ENCODE results near the gene APRT. TPM values are rescaled to one million over a fixed set of nuclear protein-coding genes. Genes with fewer than 3 reads are reported as not detected.
"Not testable (repeated sequence)": the region's sequence is repeated elsewhere in the genome, so short reads cannot be mapped to it uniquely, and the experiment has no call there.

APRT gene
- polyA plus RNA-seq, 4 donors: 121 to 255 (median 222) TPM

- H3K27me3 ChIP-seq (ENCODE audit: control insufficient read depth in 3 of 3, insufficient read depth in 3 of 3, low read length in 3 of 3): no peaks in the 10 kb centered on the region
- DNase-seq (no peak), FAIRE-seq (no peak)
- peaks cover 0 to 39% (median 0%) of the 10 kb centered on the region in 3 donors for H3K36me3 ChIP-seq (ENCODE audit: control insufficient read depth in 3 of 3, insufficient read depth in 2 of 3, low read depth in 1 of 3, low read length in 3 of 3)
- peak overlapping the region in 1 of 3 donors; percentile 56 for H3K27ac ChIP-seq (ENCODE audit: low read depth in 1 of 3, low read length in 2 of 3)
- H3K4me3 ChIP-seq (ENCODE audit: low read depth in 1 of 3, low read length in 3 of 3): no peak overlapping the region
- WGBS, 3 donors: 92 to 95% (median 94%) methylated on average over 32 of the region's 32 CpGs
- H3K4me1 ChIP-seq (ENCODE audit: control insufficient read depth in 3 of 3, insufficient read depth in 2 of 3, low read depth in 1 of 3, low read length in 2 of 3): peaks cover 5 to 48% (median 15%) of the 10 kb centered on the region in 3 donors
- no peaks in the 10 kb centered on the region for H3K9me3 ChIP-seq (ENCODE audit: control insufficient read depth in 2 of 2, insufficient read depth in 1 of 2, low read depth in 1 of 2, low read length in 1 of 2)
Measured at GRCh38 chr16:88774544-88775393, 37.0 kb downstream of the APRT start.

GRCh38 chr16:88773812-88774291, 37.9 kb downstream of the APRT start:
- H3K36me3 ChIP-seq (ENCODE audit: control insufficient read depth in 3 of 3, insufficient read depth in 2 of 3, low read depth in 1 of 3, low read length in 3 of 3): peaks cover 0 to 40% (median 0%) of the 10 kb centered on the region in 3 donors
- H3K27ac ChIP-seq (ENCODE audit: low read depth in 1 of 3, low read length in 2 of 3): peak overlapping the region in 1 of 3 donors; percentile 56
- H3K9me3 ChIP-seq (ENCODE audit: control insufficient read depth in 2 of 2, insufficient read depth in 1 of 2, low read depth in 1 of 2, low read length in 1 of 2): no peaks in the 10 kb centered on the region
- peak in 1 of 2 donors; percentile 92 for DNase-seq
- 67 to 74% (median 73%) methylated on average over 11 to 12 of the region's 12 CpGs for WGBS, 3 donors
- peaks cover 5 to 51% (median 12%) of the 10 kb centered on the region in 3 donors for H3K4me1 ChIP-seq (ENCODE audit: control insufficient read depth in 3 of 3, insufficient read depth in 2 of 3, low read depth in 1 of 3, low read length in 2 of 3)
- H3K27me3 ChIP-seq (ENCODE audit: control insufficient read depth in 3 of 3, insufficient read depth in 3 of 3, low read length in 3 of 3): no peaks in the 10 kb centered on the region
- no peak overlapping the region for H3K4me3 ChIP-seq (ENCODE audit: low read depth in 1 of 3, low read length in 3 of 3)
- no peak for FAIRE-seq

DNA sequence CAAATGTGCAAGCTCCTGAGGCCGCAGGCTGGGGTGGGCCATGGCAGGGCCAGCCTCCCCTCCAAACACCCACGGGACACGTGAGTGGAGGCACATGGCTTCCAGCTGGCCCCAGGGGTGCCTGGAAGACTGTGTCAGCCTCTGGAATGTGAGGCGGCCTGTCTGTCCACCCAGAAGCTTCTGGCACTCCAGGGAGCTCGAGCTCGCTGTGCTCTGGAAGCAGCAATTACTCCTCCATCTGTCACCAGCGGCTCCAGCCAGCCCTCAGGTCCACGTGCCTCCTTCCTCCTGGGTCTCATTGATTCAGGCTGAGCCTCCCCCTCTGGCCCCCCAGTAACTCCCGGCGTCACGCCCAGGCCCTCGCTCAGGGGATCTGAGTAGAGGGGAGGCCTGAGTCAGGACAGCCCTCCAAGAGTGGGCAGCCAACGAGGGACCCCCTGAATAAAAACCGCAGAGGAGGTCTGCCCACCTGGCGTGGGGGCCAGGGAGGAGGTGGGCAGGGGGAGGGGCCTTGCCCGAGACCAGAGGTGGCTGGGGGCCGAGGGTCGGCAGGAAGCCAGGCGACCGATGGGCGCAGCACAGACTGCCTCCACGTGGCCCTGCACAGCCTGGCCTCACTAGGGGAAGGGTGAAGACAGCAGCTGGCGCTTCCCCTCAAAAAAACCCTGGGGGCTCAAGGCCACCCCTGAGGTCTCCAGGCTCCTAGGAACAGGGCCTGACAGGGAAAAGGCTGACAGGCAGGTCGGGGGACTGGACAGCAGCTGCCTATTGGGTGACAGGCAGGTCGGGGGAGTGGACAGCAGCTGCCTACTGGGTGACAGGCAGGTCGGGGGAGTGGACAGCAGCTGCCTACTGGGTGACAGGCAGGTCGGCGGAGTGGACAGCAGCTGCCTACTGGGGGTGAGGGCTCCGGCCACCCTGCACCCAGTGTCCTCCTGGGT, 38.6 kb downstream of the APRT start:
- peak overlapping the region in 1 of 3 donors; percentile 48 for H3K27ac ChIP-seq (ENCODE audit: low read depth in 1 of 3, low read length in 2 of 3)
- peaks cover 0 to 41% (median 0%) of the 10 kb centered on the region in 3 donors for H3K36me3 ChIP-seq (ENCODE audit: control insufficient read depth in 3 of 3, insufficient read depth in 2 of 3, low read depth in 1 of 3, low read length in 3 of 3)
- no peak overlapping the region for H3K4me3 ChIP-seq (ENCODE audit: low read depth in 1 of 3, low read length in 3 of 3)
- FAIRE-seq (no peak), DNase-seq (no peak)
- WGBS, 3 donors: 58 to 79% (median 73%) methylated on average over 23 to 29 of the region's 29 CpGs
- peaks cover 5 to 58% (median 12%) of the 10 kb centered on the region in 3 donors for H3K4me1 ChIP-seq (ENCODE audit: control insufficient read depth in 3 of 3, insufficient read depth in 2 of 3, low read depth in 1 of 3, low read length in 2 of 3)
- H3K27me3 ChIP-seq (ENCODE audit: control insufficient read depth in 3 of 3, insufficient read depth in 3 of 3, low read length in 3 of 3): no peaks in the 10 kb centered on the region
- H3K9me3 ChIP-seq (ENCODE audit: control insufficient read depth in 2 of 2, insufficient read depth in 1 of 2, low read depth in 1 of 2, low read length in 1 of 2): no peaks in the 10 kb centered on the region

DNA sequence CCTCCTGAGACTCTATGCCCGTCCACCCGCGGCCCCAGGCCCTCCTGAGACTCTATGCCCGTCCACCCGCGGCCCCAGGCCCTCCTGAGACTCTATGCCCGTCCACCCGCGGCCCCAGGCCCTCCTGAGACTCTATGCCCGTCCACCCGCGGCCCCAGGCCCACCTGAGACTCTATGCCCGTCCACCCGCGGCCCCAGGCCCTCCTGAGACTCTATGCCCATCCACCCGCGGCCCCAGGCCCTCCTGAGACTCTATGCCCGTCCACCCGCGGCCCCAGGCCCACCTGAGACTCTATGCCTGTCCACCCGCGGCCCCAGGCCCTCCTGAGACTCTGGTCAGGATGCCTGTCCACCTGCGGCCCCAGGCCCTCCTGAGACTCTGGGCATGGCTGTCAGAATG, 39.9 kb downstream of the APRT start:
- 93 to 99% (median 96%) methylated on average over 11 to 17 of the region's 23 CpGs for WGBS, 3 donors
- DNase-seq; FAIRE-seq; H3K4me3 ChIP-seq (ENCODE audit: low read depth in 1 of 3, low read length in 3 of 3); H3K9me3 ChIP-seq (ENCODE audit: control insufficient read depth in 2 of 2, insufficient read depth in 1 of 2, low read depth in 1 of 2, low read length in 1 of 2); H3K27me3 ChIP-seq (ENCODE audit: control insufficient read depth in 3 of 3, insufficient read depth in 3 of 3, low read length in 3 of 3); H3K27ac ChIP-seq (ENCODE audit: low read depth in 1 of 3, low read length in 2 of 3): not testable (repeated sequence)
- Histone ChIP-seq H3K36me3 (ENCODE audit: control insufficient read depth in 3 of 3, insufficient read depth in 2 of 3, low read depth in 1 of 3, low read length in 3 of 3) (peaks cover 0 to 32% (median 0%) of the 10 kb centered on the region in 3 donors), H3K4me1 (ENCODE audit: control insufficient read depth in 3 of 3, insufficient read depth in 2 of 3, low read depth in 1 of 3, low read length in 2 of 3) (peaks cover 5 to 62% (median 12%) of the 10 kb centered on the region in 3 donors)

GRCh38 chr16:88771294-88771772, 40.4 kb downstream of the APRT start:
- WGBS, 3 donors: 71 to 84% (median 76%) methylated on average over 11 to 19 of the region's 19 CpGs
- H3K36me3 ChIP-seq (ENCODE audit: control insufficient read depth in 3 of 3, insufficient read depth in 2 of 3, low read depth in 1 of 3, low read length in 3 of 3): peaks cover 0 to 30% (median 0%) of the 10 kb centered on the region in 3 donors
- peaks cover 5 to 62% (median 12%) of the 10 kb centered on the region in 3 donors for H3K4me1 ChIP-seq (ENCODE audit: control insufficient read depth in 3 of 3, insufficient read depth in 2 of 3, low read depth in 1 of 3, low read length in 2 of 3)
- peak overlapping the region in 1 of 3 donors; percentile 39 for H3K4me3 ChIP-seq (ENCODE audit: low read depth in 1 of 3, low read length in 3 of 3)
- peak overlapping the region in 2 of 3 donors; percentile 59 to 86 for H3K27ac ChIP-seq (ENCODE audit: low read depth in 1 of 3, low read length in 2 of 3)
- no peaks in the 10 kb centered on the region for H3K9me3 ChIP-seq (ENCODE audit: control insufficient read depth in 2 of 2, insufficient read depth in 1 of 2, low read depth in 1 of 2, low read length in 1 of 2)
- FAIRE-seq (no peak), DNase-seq (no peak)
- H3K27me3 ChIP-seq (ENCODE audit: control insufficient read depth in 3 of 3, insufficient read depth in 3 of 3, low read length in 3 of 3): no peaks in the 10 kb centered on the region

- H3K27me3 ChIP-seq (ENCODE audit: control insufficient read depth in 3 of 3, insufficient read depth in 3 of 3, low read length in 3 of 3): no peaks in the 10 kb centered on the region
- no peak for FAIRE-seq
- H3K9me3 ChIP-seq (ENCODE audit: control insufficient read depth in 2 of 2, insufficient read depth in 1 of 2, low read depth in 1 of 2, low read length in 1 of 2): no peaks in the 10 kb centered on the region
- DNase-seq: peak; percentile 69 to 91
- peak overlapping the region in 2 of 3 donors; percentile 13 to 39 for H3K4me3 ChIP-seq (ENCODE audit: low read depth in 1 of 3, low read length in 3 of 3)
- peaks cover 0 to 32% (median 0%) of the 10 kb centered on the region in 3 donors for H3K36me3 ChIP-seq (ENCODE audit: control insufficient read depth in 3 of 3, insufficient read depth in 2 of 3, low read depth in 1 of 3, low read length in 3 of 3)
- H3K27ac ChIP-seq (ENCODE audit: low read depth in 1 of 3, low read length in 2 of 3): peak overlapping the region in 2 of 3 donors; percentile 59 to 86
- WGBS, 3 donors: 13 to 35% (median 23%) methylated on average over 36 to 41 of the region's 41 CpGs
- H3K4me1 ChIP-seq (ENCODE audit: control insufficient read depth in 3 of 3, insufficient read depth in 2 of 3, low read depth in 1 of 3, low read length in 2 of 3): peaks cover 5 to 62% (median 12%) of the 10 kb centered on the region in 3 donors
Measured at GRCh38 chr16:88770461-88771293, 41.1 kb downstream of the APRT start.

GRCh38 chr16:88769617-88770460, 41.9 kb downstream of the APRT start:
- Histone ChIP-seq H3K9me3 (ENCODE audit: control insufficient read depth in 2 of 2, insufficient read depth in 1 of 2, low read depth in 1 of 2, low read length in 1 of 2) (no peaks in the 10 kb centered on the region), H3K36me3 (ENCODE audit: control insufficient read depth in 3 of 3, insufficient read depth in 2 of 3, low read depth in 1 of 3, low read length in 3 of 3) (peaks cover 0 to 33% (median 0%) of the 10 kb centered on the region in 3 donors), H3K4me1 (ENCODE audit: control insufficient read depth in 3 of 3, insufficient read depth in 2 of 3, low read depth in 1 of 3, low read length in 2 of 3) (peaks cover 5 to 62% (median 12%) of the 10 kb centered on the region in 3 donors), H3K27me3 (ENCODE audit: control insufficient read depth in 3 of 3, insufficient read depth in 3 of 3, low read length in 3 of 3) (no peaks in the 10 kb centered on the region), H3K4me3 (ENCODE audit: low read depth in 1 of 3, low read length in 3 of 3) (peak overlapping the region in 1 of 3 donors; percentile 39), H3K27ac (ENCODE audit: low read depth in 1 of 3, low read length in 2 of 3) (peak overlapping the region in 2 of 3 donors; percentile 59 to 86)
- no peak for FAIRE-seq
- DNase-seq: peak; percentile 48 to 86
- 36 to 62% (median 39%) methylated on average over 26 to 30 of the region's 30 CpGs for WGBS, 3 donors

All from small intestine (tissue), 7 donors.